CD4-positive, CD25-positive, alpha-beta regulatory T cell (primary cell): Measurements from ENCODE around the gene CELSR1. TPM values are rescaled to one million over a fixed set of nuclear protein-coding genes. Genes with fewer than 3 reads are reported as not detected.

Source experiments
- ATAC-seq, 2 donors: fragments of 150-1000 bp; cut with Tn5 transposase; one replicate each; pipeline ENCODE4 v1.10.0; 2021; ENCODE audit warnings: low read depth in 2 of 2, moderate number of reproducible peaks in 2 of 2, moderate library complexity in 1 of 2
- DNase-seq, 3 donors: peaks; one replicate each; pipeline versions ENCODE4 v3.0.0 to v3.0.0-alpha.2; 2012 to 2022; ENCODE audit warnings: mixed read lengths in 1 of 3
- H3K27ac ChIP-seq: one replicate; pipeline ENCODE4 v1.7.0; 2013; ENCODE audit warnings: mild to moderate bottlenecking, low read length; ENCODE audit not compliant: insufficient read depth, poor library complexity, severe bottlenecking
- H3K27me3 ChIP-seq: one replicate; pipeline ENCODE4 v1.7.0; 2013; ENCODE audit warnings: low read length; ENCODE audit not compliant: control insufficient read depth, insufficient read depth
- H3K36me3 ChIP-seq: one replicate; pipeline ENCODE4 v1.7.0; 2013; ENCODE audit warnings: mild to moderate bottlenecking, low read length, moderate library complexity; ENCODE audit not compliant: control insufficient read depth, insufficient read depth
- H3K4me1 ChIP-seq: 2 replicates; pipeline ENCODE4 v1.7.0; 2013; ENCODE audit warnings: mild to moderate bottlenecking, low read length; ENCODE audit not compliant: insufficient read depth, control insufficient read depth, poor library complexity, severe bottlenecking
- H3K4me3 ChIP-seq: one replicate; pipeline ENCODE4 v1.7.0; 2013; ENCODE audit warnings: low read depth, mild to moderate bottlenecking, low read length, moderate library complexity
- H3K9me3 ChIP-seq, 2 experiments: 1 replicate in 1 of 2; 2 replicates in 1 of 2; pipeline ENCODE4 v1.7.0; 2013; ENCODE audit warnings: low read length in 2 of 2, mild to moderate bottlenecking in 1 of 2, moderate library complexity in 1 of 2; ENCODE audit not compliant: control insufficient read depth in 2 of 2
- H3K27ac Mint-ChIP-seq, 3 donors: one replicate each; pipeline ENCODE4 v1.8.0; 2020 to 2022; ENCODE audit warnings: mild to moderate bottlenecking in 3 of 3, mixed read lengths in 3 of 3, moderate library complexity in 2 of 3
- H3K27me3 Mint-ChIP-seq: one replicate; pipeline ENCODE4 v1.8.0; 2022; ENCODE audit warnings: mild to moderate bottlenecking, mixed read lengths
- H3K36me3 Mint-ChIP-seq: one replicate; pipeline ENCODE4 v1.8.0; 2020; ENCODE audit warnings: mixed read lengths
- H3K4me1 Mint-ChIP-seq, 4 donors: one replicate each; pipeline ENCODE4 v1.8.0; 2020 to 2022; ENCODE audit warnings: mixed read lengths in 4 of 4, mild to moderate bottlenecking in 1 of 4
- H3K4me3 Mint-ChIP-seq, 4 donors: one replicate each; pipeline ENCODE4 v1.8.0; 2020 to 2022; ENCODE audit warnings: mild to moderate bottlenecking in 4 of 4, mixed read lengths in 4 of 4, moderate library complexity in 3 of 4
- H3K9me3 Mint-ChIP-seq, 7 donors: one replicate each; pipeline ENCODE4 v1.8.0; 2020 to 2022; ENCODE audit warnings: mixed read lengths in 7 of 7, mild to moderate bottlenecking in 3 of 7, moderate library complexity in 2 of 7
- polyA plus RNA-seq, 4 donors: library from polyadenylated mRNA; unstranded; fragments of 300-500 nt; fragmentation: Illumina TruSeq; gene quantifications; one replicate each; pipeline ENCODE4 v1.2.3, GENCODE V29; 2021
- total RNA-seq: library from RNA; stranded (reverse); gene quantifications from one replicate; pipeline ENCODE4 v1.2.3, GENCODE V29; 2022

The CELSR1 gene
- total and polyA plus RNA-seq, 5 donors from 2014 or later: 0.10 to 1.4 (median 0.45) TPM; not detected in 1

DNA sequence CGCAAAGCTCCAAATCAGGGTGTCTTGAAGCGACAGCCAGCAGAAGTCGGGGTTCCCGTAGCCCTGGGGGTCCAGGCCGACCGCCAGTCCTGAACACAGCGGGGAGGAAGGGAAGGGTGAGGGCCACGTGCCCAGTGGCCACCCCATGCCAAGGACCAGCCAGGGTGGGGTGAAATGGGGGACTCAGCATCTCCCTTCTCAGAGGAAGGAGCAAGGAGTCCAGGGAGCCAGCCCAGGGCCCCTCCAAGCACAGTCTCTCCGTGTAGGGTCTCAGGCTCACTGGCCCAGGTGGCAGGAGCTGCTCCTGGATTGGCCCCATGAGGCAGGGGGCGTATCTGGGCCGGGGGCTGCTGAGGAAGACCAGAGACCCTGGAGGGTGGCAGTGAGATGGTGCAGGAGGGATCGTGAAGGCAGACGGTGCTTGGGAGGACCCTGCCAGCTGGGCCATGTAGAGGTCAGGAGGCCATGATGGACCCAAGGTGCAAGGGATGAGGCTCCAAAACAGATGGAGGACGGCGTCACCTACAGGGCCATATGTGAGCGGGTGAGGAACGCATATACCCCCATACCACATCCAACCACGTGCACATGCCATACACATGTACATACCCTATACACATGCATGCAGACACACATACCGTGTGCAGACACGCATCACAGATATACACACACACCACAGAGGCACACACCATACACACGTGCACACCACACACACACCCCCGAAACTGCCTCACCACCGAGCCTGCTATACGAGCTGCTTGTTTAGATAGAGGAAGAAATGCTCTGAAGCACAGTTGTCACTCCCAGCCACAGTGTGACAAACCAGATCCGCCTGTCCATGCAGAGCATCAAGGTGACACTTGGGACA, 167.5 kb downstream of the CELSR1 start:
- peaks cover 12% of the 10 kb centered on the region for H3K4me1 ChIP-seq
- DNase-seq (no peak), ATAC-seq (no peak)
- peaks cover 6% of the 10 kb centered on the region for H3K27me3 Mint-ChIP-seq
- H3K9me3 Mint-ChIP-seq: no peaks in the 10 kb centered on the region
- no peak overlapping the region for H3K27ac ChIP-seq
- H3K9me3 ChIP-seq: no peaks in the 10 kb centered on the region
- no peaks in the 10 kb centered on the region for H3K27me3 ChIP-seq
- no peak overlapping the region for H3K4me3 ChIP-seq
- peaks cover 0 to 35% (median 3%) of the 10 kb centered on the region in 4 donors for H3K4me1 Mint-ChIP-seq
- no peaks in the 10 kb centered on the region for H3K36me3 Mint-ChIP-seq
- no peaks in the 10 kb centered on the region for H3K36me3 ChIP-seq
- no peak overlapping the region for H3K4me3 Mint-ChIP-seq
- H3K27ac Mint-ChIP-seq: peak overlapping the region in 1 of 3 donors; percentile 77

DNA sequence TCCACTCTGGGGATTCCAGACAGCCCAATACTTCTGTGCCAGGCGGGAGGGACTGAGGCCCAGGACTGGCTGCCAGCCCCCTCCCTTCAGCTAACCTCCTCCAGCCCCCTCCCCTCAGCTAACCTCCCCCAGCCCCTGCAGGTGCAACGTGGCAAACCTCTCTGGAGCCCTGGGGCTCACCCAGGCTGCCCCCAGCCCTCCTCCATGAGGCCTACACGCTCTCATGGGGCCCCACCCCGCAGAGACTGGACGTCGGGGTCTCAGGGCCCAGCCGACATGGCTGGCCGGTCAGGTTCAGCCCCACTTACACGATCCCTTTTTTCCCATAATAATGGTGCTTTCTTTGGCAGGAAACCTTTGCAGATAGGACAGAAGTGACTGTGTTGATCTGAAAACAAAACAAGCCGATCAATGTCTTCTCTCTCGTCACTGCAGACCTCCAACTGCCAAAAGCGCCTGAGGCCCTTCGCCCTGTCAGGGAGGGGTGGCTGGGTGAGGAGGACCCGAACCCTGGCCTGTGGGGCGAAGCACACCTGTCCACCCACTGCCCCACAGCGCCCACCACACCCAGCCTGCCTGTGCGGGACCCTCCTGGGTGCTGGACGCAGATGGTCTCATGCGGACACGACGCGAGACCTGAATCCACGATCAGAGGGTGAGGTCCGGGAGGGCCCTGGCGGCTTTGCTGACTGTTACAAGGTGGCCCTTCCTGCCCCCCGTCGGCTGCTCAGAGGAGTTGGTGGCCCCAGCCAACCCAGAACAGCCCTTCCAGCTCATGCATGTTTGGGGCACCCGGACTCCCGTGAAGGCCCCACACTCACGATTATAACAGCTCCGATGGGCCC, 168.3 kb downstream of the CELSR1 start:
- H3K27ac ChIP-seq: no peak overlapping the region
- Mint-ChIP-seq H3K36me3 (no peaks in the 10 kb centered on the region), H3K4me1 (peaks cover 0 to 31% (median 2%) of the 10 kb centered on the region in 4 donors), H3K9me3 (no peaks in the 10 kb centered on the region), H3K4me3 (peak overlapping the region in 1 of 4 donors; percentile 31), H3K27ac (no peak overlapping the region), H3K27me3 (peaks cover 6% of the 10 kb centered on the region)
- H3K9me3 ChIP-seq: no peaks in the 10 kb centered on the region
- H3K4me3 ChIP-seq: no peak overlapping the region
- peaks cover 8% of the 10 kb centered on the region for H3K4me1 ChIP-seq
- no peaks in the 10 kb centered on the region for H3K27me3 ChIP-seq
- no peaks in the 10 kb centered on the region for H3K36me3 ChIP-seq
- DNase-seq: no peak
- ATAC-seq: no peak

DNA sequence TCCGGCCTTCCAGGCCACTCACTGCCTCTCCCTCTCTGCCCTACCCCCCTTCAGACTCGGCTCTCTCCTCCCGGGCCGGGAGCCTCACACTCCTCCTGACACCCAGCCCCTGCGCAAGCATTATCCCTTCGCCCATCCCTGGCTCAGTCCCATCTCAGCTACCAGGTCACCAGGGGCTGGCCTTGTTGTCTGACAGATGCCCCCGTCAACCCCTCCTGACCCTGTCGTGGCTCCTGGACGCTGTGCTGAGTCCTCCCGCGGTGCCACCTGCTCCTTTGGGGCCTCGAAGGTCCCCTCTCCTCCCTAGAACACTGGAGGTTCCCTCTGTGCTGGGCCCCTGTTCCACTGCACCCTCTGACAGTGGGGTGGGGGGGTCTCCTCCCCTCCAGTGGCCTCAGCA, 169.0 kb downstream of the CELSR1 start:
- no peak overlapping the region for H3K27ac ChIP-seq
- H3K4me3 ChIP-seq: no peak overlapping the region
- ATAC-seq (no peak), DNase-seq (no peak)
- H3K27me3 Mint-ChIP-seq: peaks cover 6% of the 10 kb centered on the region
- H3K4me3 Mint-ChIP-seq: no peak overlapping the region
- no peaks in the 10 kb centered on the region for H3K36me3 ChIP-seq
- peaks cover 0 to 27% (median under 1%) of the 10 kb centered on the region in 4 donors for H3K4me1 Mint-ChIP-seq
- peaks cover 4% of the 10 kb centered on the region for H3K4me1 ChIP-seq
- H3K36me3 Mint-ChIP-seq: no peaks in the 10 kb centered on the region
- no peaks in the 10 kb centered on the region for H3K27me3 ChIP-seq
- H3K27ac Mint-ChIP-seq: peak overlapping the region in 1 of 3 donors; percentile 69
- no peaks in the 10 kb centered on the region for H3K9me3 ChIP-seq
- H3K9me3 Mint-ChIP-seq: no peaks in the 10 kb centered on the region

DNA sequence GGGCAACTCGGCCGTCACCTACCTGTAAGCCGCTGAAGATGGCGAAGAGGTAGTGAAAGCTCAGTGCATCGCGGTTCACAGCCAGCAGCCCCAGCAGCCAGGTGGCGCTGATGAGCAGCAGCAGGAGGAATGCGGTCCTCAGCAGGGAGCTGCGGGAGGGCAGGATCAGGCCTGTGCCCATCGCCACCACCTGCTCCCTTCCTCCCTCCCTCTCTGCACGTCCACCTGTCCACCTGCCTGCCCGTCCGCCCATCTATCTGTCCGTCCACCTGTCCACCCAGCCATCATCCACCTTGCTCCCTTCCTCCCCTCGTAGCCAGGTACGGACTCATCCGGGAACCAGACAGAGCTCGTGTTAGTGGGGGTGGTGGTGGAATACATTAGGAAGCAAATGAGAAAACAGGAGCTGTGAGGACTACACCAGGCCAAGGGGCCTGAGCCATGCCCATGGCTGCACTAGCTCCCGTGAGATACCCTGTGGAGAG, 169.7 kb downstream of the CELSR1 start:
- H3K4me1 ChIP-seq: peaks cover 4% of the 10 kb centered on the region
- H3K27ac ChIP-seq: no peak overlapping the region
- H3K27ac Mint-ChIP-seq: no peak overlapping the region
- H3K4me1 Mint-ChIP-seq: peaks cover 0 to 23% (median under 1%) of the 10 kb centered on the region in 4 donors
- DNase-seq (peak; percentile 22 to 64 (median 49)), ATAC-seq (peak; percentile 40 to 44)
- H3K9me3 ChIP-seq: no peaks in the 10 kb centered on the region
- no peak overlapping the region for H3K4me3 ChIP-seq
- no peaks in the 10 kb centered on the region for H3K9me3 Mint-ChIP-seq
- H3K27me3 Mint-ChIP-seq: peaks cover 2% of the 10 kb centered on the region
- no peaks in the 10 kb centered on the region for H3K27me3 ChIP-seq
- peak overlapping the region in 1 of 4 donors; percentile 13 for H3K4me3 Mint-ChIP-seq
- no peaks in the 10 kb centered on the region for H3K36me3 Mint-ChIP-seq
- H3K36me3 ChIP-seq: no peaks in the 10 kb centered on the region

DNA sequence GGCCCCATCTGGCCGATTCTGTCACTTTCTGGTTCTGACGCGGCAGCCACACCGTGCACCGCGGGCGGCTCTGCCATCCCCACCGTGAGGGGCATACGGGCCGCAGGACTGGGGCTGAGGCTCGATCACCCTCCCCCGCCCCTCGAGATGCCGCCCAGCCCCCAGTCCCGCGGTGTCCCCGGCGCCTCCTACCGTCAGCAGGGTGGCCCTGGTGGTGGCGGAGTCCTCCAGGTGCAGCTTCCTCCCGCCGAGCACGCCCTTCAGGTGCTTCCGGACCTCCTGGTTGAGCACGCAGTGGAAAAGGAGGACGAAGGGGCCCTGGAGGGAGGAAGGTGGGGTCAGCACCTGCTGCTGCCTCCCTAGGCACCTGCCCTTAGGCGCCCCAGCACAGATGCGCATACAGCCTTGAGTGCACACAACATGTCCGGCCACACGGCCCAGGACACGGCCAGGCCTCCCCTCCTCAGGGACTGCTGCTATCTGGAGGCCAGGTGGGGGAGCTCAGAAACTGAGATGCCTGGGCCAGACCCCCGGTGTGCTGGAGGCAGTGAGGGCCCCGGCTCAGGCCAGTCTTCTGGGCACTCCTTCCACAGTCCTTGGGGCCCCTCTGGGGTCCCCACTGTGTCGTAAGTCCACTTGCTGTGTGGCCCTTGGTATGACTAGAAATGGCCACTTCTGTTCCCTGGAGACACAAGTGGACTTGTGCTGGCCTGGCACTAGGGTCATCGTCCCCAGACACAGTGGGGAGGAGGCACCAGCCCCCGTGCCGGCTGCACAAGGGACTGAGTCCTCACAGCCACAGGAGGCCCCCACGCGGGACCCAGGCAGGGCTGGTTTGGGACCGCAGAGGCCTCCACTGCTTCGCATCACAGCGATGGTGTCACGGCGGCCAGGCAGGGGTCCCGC, 170.4 kb downstream of the CELSR1 start:
- peak in 1 of 2 donors; percentile 49 for ATAC-seq
- peaks cover 4% of the 10 kb centered on the region for H3K4me1 ChIP-seq
- no peaks in the 10 kb centered on the region for H3K36me3 Mint-ChIP-seq

DNA sequence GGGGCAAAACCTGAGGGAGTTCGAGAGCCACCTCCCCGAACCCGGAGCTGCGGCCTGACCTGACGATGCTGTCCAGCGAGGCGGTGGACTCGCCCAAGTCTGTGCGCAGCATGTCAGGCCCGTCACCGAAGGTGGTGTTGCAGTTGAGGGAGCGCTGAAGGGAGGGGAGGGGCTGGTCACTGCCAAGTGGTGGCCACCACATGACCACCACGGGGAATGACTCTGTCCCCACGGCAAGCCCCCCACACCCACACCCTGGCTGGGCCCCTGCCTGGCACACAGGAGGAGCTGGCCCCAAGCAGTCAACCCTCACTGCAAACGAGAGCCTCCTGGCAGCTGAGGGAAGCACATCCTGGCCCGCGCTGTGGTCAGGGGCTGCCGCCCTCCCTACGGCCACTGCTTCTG, 171.1 kb downstream of the CELSR1 start:
- Histone ChIP-seq H3K27ac (no peak overlapping the region), H3K36me3 (no peaks in the 10 kb centered on the region), H3K4me3 (no peak overlapping the region), H3K9me3 (no peaks in the 10 kb centered on the region), H3K4me1 (peaks cover 4% of the 10 kb centered on the region), H3K27me3 (no peaks in the 10 kb centered on the region)
- DNase-seq: no peak
- Mint-ChIP-seq H3K4me3 (no peak overlapping the region), H3K27ac (no peak overlapping the region), H3K36me3 (no peaks in the 10 kb centered on the region), H3K4me1 (peaks cover 0 to 19% (median 1%) of the 10 kb centered on the region in 4 donors), H3K9me3 (no peaks in the 10 kb centered on the region), H3K27me3 (no peaks in the 10 kb centered on the region)
- no peak for ATAC-seq

More for the DNA sequence above, 170.4 kb downstream of the CELSR1 start:
- DNase-seq: no peak
- Histone ChIP-seq H3K27ac (no peak overlapping the region), H3K9me3 (no peaks in the 10 kb centered on the region), H3K27me3 (no peaks in the 10 kb centered on the region), H3K36me3 (no peaks in the 10 kb centered on the region), H3K4me3 (peak overlapping the region; percentile 19)
- H3K4me3 Mint-ChIP-seq: peak overlapping the region in 1 of 4 donors; percentile 13
- H3K4me1 Mint-ChIP-seq: peaks cover 0 to 25% (median 2%) of the 10 kb centered on the region in 4 donors
- H3K9me3 Mint-ChIP-seq: no peaks in the 10 kb centered on the region
- H3K27ac Mint-ChIP-seq: peak overlapping the region in 1 of 3 donors; percentile 48
- no peaks in the 10 kb centered on the region for H3K27me3 Mint-ChIP-seq

GRCh38 chr22:46365166-46365624, 172.2 kb downstream of the CELSR1 start:
- Mint-ChIP-seq H3K9me3 (peaks cover 0 to 3% (median 0%) of the 10 kb centered on the region in 7 donors), H3K4me3 (no peak overlapping the region), H3K36me3 (no peaks in the 10 kb centered on the region), H3K27me3 (no peaks in the 10 kb centered on the region), H3K4me1 (peaks cover 0 to 10% (median 1%) of the 10 kb centered on the region in 4 donors), H3K27ac (no peak overlapping the region)
- no peak for DNase-seq
- Histone ChIP-seq H3K27ac (no peak overlapping the region), H3K9me3 (no peaks in the 10 kb centered on the region), H3K27me3 (no peaks in the 10 kb centered on the region), H3K4me3 (no peak overlapping the region), H3K36me3 (no peaks in the 10 kb centered on the region), H3K4me1 (peaks cover 4% of the 10 kb centered on the region)
- no peak for ATAC-seq
